HG02938 (cell line): ENCODE results near the gene KCTD7.
"Not testable (repeated sequence)": the region's sequence is repeated elsewhere in the genome, so short reads cannot be mapped to it uniquely, and the experiment has no call there.

Experiments used
- ATAC-seq: cut with Tn5 transposase; IDR thresholded peaks from one replicate; pipeline ENCODE4 v1.9.1; 2021; ENCODE audit warnings: mild to moderate bottlenecking, moderate library complexity; ENCODE audit not compliant: unreplicated experiment

Gene KCTD7

GRCh38 chr7:66679633-66680244, 51.1 kb downstream of the KCTD7 start:
- ATAC-seq: no peak

DNA sequence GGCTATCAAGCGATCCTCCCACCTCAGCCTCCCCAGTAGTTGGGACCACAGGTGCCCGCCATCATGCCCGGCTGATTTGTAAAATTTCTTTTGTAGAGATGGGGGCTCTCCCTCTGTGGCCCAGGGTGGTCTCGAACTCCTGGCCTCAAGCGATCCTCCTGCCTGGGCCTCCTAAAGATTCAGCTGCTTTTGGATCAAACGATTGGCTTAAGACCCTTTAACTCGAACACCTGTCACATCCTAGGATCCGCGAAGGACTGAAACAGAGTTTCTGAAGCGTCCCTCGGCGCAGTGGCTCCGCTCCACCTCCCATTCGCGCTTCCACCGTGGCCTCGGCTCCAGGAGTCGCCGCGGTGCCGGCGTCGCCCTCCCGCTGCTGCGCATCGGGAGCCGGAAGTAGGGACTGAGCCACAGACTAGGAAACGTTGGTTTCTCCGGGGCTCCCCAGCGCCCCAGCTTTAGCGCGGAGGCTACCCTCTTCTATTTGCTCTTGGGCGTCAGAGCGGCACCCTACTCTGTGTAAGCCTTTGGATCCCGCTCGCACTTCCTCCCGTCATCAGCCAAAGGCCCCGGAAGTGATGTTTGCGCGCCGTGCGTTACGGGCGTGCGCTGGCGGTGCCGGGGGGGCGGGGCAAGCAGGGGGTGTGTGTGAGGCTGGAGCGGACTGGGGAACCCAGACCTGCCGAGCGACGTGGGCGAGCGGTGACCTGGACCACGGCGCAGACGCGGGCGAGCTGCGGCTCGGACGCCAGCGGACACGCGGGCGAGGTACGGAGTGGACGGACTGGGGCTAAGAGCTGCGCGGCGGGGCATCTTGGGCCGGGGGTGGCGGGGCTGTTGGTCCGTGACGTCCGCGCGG, 53.0 kb downstream of the KCTD7 start:
- ATAC-seq: peak; percentile 91

DNA sequence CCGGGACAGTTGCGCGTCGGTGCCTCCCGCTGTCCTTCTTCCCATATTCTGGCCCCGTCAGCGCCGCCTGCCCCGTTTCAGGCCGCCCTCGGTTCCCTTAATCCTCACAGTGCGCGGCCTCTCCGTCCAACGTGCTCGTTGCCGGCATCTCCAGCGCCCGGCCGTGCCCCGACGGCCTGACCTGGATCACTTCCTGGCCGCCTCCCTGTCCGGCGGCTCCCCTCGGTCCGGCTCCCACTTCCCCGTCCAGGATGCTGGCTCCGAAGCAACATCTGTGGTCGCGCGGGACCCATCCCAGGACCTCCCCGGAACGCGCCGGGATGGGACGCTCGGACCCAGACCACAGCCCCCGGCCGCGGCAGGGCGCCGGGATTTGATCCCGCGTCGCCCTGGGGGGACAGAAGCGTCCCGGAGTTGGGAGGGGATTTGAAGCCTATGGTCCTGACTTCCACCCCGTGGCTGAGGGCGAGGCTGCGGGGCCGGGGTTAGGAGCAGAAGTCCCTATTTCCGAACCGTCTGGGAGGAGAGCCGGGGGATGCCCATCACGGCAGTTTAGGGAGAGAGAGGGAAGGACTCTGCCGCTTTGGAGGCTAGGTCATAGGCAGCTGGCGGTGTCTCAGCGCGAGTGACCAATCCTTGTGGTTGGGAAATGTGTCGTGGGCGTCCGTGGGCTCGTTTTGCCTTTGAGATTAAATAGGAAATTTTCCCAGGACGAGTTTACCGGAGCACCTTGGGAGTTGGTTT, 53.8 kb downstream of the KCTD7 start:
- ATAC-seq: peak; percentile 23

DNA sequence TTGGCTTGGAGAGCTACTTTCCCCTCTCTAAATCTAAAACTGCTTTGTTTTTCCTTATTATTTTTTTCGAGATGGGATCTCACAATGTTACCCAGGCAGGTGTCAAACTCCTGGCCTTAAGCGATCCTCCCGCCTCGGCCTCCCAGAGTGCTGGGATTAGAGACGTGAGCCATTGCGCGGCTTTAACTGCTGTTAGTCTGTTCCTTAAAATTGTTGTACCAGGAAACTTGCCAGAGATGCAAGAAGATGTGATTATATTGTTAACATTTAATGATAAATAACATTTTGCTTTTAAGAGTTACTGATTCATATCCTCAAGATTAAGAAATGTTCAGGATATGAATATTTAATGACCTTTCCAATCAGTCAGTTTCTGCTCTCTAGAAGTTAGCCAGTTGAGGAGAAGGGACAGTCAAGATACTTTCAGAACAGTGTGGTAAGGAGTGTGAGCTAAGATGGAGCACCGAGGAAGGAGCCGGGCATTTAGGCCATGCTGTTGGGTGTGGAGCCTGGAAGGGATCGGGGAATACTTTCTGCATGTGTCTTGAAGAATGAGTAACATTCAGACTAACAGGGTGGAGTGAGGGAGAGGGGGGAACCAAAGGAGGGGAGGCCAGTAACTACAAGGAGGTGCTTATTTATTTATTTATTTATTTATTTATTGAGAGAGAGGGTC, 54.6 kb downstream of the KCTD7 start:
- ATAC-seq: not testable (repeated sequence)

- no peak for ATAC-seq
These were observed 55.1 kb downstream of the KCTD7 start for GRCh38 chr7:66683770-66684123.

DNA sequence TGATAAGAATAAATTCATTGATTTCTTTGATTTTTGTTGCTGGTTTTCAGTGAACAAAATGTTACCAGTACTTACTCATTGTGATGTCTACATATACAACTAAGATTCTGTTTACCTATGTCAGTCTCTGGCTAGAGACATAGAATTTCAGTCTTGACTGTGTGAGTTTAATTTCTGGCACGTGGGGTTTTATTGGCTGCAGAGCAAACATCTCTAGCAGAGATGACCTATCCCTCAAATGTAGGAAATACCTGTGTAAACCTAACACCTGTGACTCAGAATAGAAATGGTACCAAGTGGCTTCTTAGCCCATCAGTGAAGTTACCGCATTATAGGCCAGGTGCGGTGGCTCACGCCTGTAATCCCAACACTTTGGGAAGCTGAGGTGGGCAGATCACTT, 57.0 kb downstream of the KCTD7 start:
- ATAC-seq: not testable (repeated sequence)

DNA sequence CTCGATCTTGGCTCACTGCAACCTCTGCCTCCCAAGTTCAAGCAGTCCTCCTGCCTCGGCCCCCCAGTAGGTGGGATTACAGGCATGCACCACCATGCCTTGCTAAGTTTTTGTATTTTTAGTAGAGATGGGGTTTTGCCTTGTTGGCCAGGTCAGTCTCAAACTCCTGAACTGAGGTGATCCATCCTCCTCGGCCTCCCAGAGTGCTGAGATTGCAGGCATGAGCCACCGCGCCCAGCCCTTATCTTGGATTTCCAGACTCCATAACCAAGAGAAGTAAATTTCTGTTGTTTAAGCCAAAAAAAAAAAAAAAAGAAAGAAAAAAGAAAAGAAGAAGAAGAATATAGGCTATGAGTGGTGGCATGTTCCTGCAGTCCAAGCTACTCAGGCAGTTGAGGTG, 58.5 kb downstream of the KCTD7 start:
- no peak for ATAC-seq

- ATAC-seq: not testable (repeated sequence)
These were observed 59.0 kb downstream of the KCTD7 start for GRCh38 chr7:66687672-66688071.

DNA sequence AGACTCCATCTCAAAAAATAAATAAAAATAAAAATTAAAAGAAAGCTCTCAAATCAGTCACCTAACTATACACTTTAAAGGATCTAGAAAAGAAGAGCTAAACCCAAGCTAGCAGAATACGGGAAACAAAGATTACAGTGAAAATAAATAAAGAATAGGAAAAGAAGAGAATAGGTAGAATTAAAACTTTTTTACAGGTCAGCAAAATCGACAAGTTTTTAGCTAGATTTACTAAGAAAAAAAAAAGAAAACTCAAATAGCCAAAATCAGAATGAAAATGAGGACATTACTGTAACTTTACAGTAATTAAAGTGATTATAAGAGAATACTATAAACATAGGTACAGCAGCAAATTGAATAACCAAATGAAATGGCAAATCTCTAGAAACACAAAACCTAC, 60.4 kb downstream of the KCTD7 start:
- ATAC-seq: no peak

- ATAC-seq: no peak
These were observed 64.7 kb downstream of the KCTD7 start for GRCh38 chr7:66693331-66693730.
